H1 (cell line): Measurements from ENCODE around the gene WNK2. TPM values are rescaled to one million over a fixed set of nuclear protein-coding genes. Genes with fewer than 3 reads are reported as not detected.

Experiments used
- CTCF ChIA-PET: fragments of 300-600 bp; sonication (Branson Sonifier 250); formaldehyde crosslinking; loops from one replicate; lab custom pipeline; 2021; ENCODE audit not compliant: partially characterized antibody; lab: Charles Lee
- POLR2A ChIA-PET: fragments of 300-600 bp; sonication (Branson Sonifier 250); formaldehyde crosslinking; loops from one replicate; lab custom pipeline; 2021; ENCODE audit warnings: inconsistent platforms; ENCODE audit not compliant: partially characterized antibody; lab: Charles Lee
- DNase-seq, 2 experiments: peaks; one replicate each; pipeline versions ENCODE4 v3.0.0 to v3.0.0-alpha.2; 2010 to 2022; ENCODE audit warnings: low spot score in 2 of 2, low read depth in 1 of 2, mixed read lengths in 1 of 2
- FAIRE-seq: peaks from 2 replicates; lab custom pipeline; 2011; peaks lifted over from hg19 to GRCh38; lab: Jason Lieb, UNC
- H2AFZ ChIP-seq: 2 replicates; pipeline ENCODE4 v1.8.1; 2012; ENCODE audit warnings: low read length, inconsistent platforms
- H2AK5ac ChIP-seq: 2 replicates; pipeline ENCODE4 v1.6.1; 2013; ENCODE audit warnings: low read depth, low read length
- H2BK120ac ChIP-seq: replicated peaks from 2 replicates; pipeline ENCODE3; 2013; ENCODE audit warnings: low read depth, low read length, inconsistent platforms
- H2BK12ac ChIP-seq: 2 replicates; pipeline ENCODE4 v1.6.1; 2013; ENCODE audit warnings: low read depth, low read length
- H2BK15ac ChIP-seq: 2 replicates; pipeline ENCODE4 v1.6.1; 2013; ENCODE audit warnings: low read length
- H2BK20ac ChIP-seq: 2 replicates; pipeline ENCODE4 v1.6.1; 2013; ENCODE audit warnings: low read length
- H2BK5ac ChIP-seq: 2 replicates; pipeline ENCODE4 v1.6.1; 2013; ENCODE audit warnings: low read depth, low read length
- H3K14ac ChIP-seq: 2 replicates; pipeline ENCODE4 v1.6.1; 2013; ENCODE audit warnings: inconsistent platforms; ENCODE audit not compliant: insufficient read length
- H3K18ac ChIP-seq: 2 replicates; pipeline ENCODE4 v1.6.1; 2013; ENCODE audit warnings: low read length; ENCODE audit errors: extremely low read depth
- H3K23ac ChIP-seq: 2 replicates; pipeline ENCODE4 v1.6.1; 2013; ENCODE audit warnings: inconsistent platforms; ENCODE audit not compliant: insufficient read length
- H3K23me2 ChIP-seq: 2 replicates; pipeline ENCODE4 v1.6.1; 2013; ENCODE audit warnings: low read depth, low read length
- H3K27ac ChIP-seq: 2 replicates; pipeline ENCODE4 v1.6.1; 2011; ENCODE audit warnings: low read depth, low read length, inconsistent platforms
- H3K27me3 ChIP-seq, 4 experiments: replicated peaks in 1 of 4; 1 replicate in 1 of 4; 2 replicates in 3 of 4; pipeline versions ENCODE4 v1.6.1 to v1.8.1; 2011 to 2013; ENCODE audit warnings: low read length in 3 of 4, mild to moderate bottlenecking in 3 of 4, inconsistent platforms in 2 of 4, mixed read lengths in 2 of 4, moderate library complexity in 1 of 4; ENCODE audit not compliant: control insufficient read depth in 3 of 4, insufficient read depth in 3 of 4; ENCODE audit errors: extremely low read depth in 1 of 4
- H3K36me3 ChIP-seq, 4 experiments: 2 replicates each; pipeline versions ENCODE4 v1.6.1 to v1.8.1; 2011 to 2013; ENCODE audit warnings: mild to moderate bottlenecking in 4 of 4, low read length in 3 of 4, moderate library complexity in 2 of 4, control low read depth in 1 of 4, inconsistent platforms in 1 of 4; ENCODE audit not compliant: insufficient read depth in 4 of 4, control insufficient read depth in 2 of 4
- H3K4ac ChIP-seq: replicated peaks from 2 replicates; pipeline ENCODE3; 2013; ENCODE audit warnings: low read length, low read depth, mixed read lengths, inconsistent platforms; ENCODE audit not compliant: insufficient read length
- H3K4me1 ChIP-seq, 4 experiments: replicated peaks in 1 of 4; 1 replicate in 1 of 4; 2 replicates in 3 of 4; pipeline versions ENCODE4 v1.6.1 to v1.8.1; 2011 to 2013; ENCODE audit warnings: low read length in 3 of 4, inconsistent platforms in 2 of 4, mixed read lengths in 1 of 4; ENCODE audit not compliant: insufficient read depth in 4 of 4, control insufficient read depth in 3 of 4
- H3K4me2 ChIP-seq, 2 experiments: 2 replicates each; pipeline versions ENCODE4 v1.6.1 to v1.8.1; 2011 to 2013; ENCODE audit warnings: low read depth in 2 of 2, low read length in 2 of 2, control low read depth in 1 of 2, inconsistent platforms in 1 of 2, mild to moderate bottlenecking in 1 of 2; ENCODE audit not compliant: insufficient read depth in 1 of 2
- H3K4me3 ChIP-seq, 4 experiments: fragments of 200-600, 300-600 bp in 1 of 4; sonication (generic), shearing (Covaris generic), sonication (Bioruptor Twin) in 1 of 4; 2 replicates each; pipeline versions ENCODE4 v1.5.1 to v1.8.1; 2011 to 2016; ENCODE audit warnings: low read length in 4 of 4, low read depth in 3 of 4, control low read depth in 2 of 4, inconsistent platforms in 2 of 4, mild to moderate bottlenecking in 2 of 4, mixed read lengths in 1 of 4, moderate library complexity in 1 of 4; ENCODE audit not compliant: insufficient read depth in 2 of 4; ENCODE audit errors: extremely low read depth in 1 of 4
- H3K56ac ChIP-seq: replicated peaks from 2 replicates; pipeline ENCODE3; 2013; ENCODE audit warnings: low read depth, mild to moderate bottlenecking, mixed read lengths, low read length, inconsistent platforms; ENCODE audit not compliant: insufficient read length
- H3K79me1 ChIP-seq: 2 replicates; pipeline ENCODE4 v1.6.1; 2013; ENCODE audit warnings: low read depth, low read length, control low read depth
- H3K79me2 ChIP-seq, 2 experiments: 2 replicates each; pipeline versions ENCODE4 v1.6.1 to v1.8.1; 2012 to 2013; ENCODE audit warnings: low read length in 2 of 2, mild to moderate bottlenecking in 2 of 2, inconsistent platforms in 1 of 2; ENCODE audit not compliant: insufficient read depth in 2 of 2, control insufficient read depth in 1 of 2
- H3K9ac ChIP-seq, 4 experiments: replicated peaks in 1 of 4; 1 replicate in 1 of 4; 2 replicates in 3 of 4; pipeline versions ENCODE4 v1.6.1 to v1.8.1; 2011 to 2013; ENCODE audit warnings: low read depth in 3 of 4, low read length in 3 of 4, control low read depth in 2 of 4, mild to moderate bottlenecking in 2 of 4, moderate library complexity in 2 of 4, inconsistent platforms in 1 of 4; ENCODE audit errors: extremely low read depth in 1 of 4
- H3K9me3 ChIP-seq, 2 experiments: 2 replicates each; pipeline versions ENCODE4 v1.6.1 to v1.8.1; 2012 to 2013; ENCODE audit warnings: mild to moderate bottlenecking in 2 of 2, moderate library complexity in 2 of 2, control low read depth in 1 of 2, inconsistent platforms in 1 of 2, low read depth in 1 of 2, low read length in 1 of 2, mixed read lengths in 1 of 2; ENCODE audit not compliant: insufficient read depth in 2 of 2
- H4K20me1 ChIP-seq, 2 experiments: replicated peaks in 1 of 2; 2 replicates each; pipeline versions ENCODE3 to v1.8.1; 2011 to 2013; ENCODE audit warnings: inconsistent platforms in 2 of 2, low read length in 2 of 2, mild to moderate bottlenecking in 1 of 2; ENCODE audit not compliant: insufficient read depth in 2 of 2, control insufficient read depth in 1 of 2
- H4K5ac ChIP-seq: 2 replicates; pipeline ENCODE4 v1.6.1; 2013; ENCODE audit warnings: low read length, low read depth, mixed read lengths, inconsistent platforms; ENCODE audit not compliant: insufficient read length
- H4K8ac ChIP-seq: 2 replicates; pipeline ENCODE4 v1.8.0; 2013; ENCODE audit warnings: mild to moderate bottlenecking, moderate library complexity, low read length, inconsistent platforms; ENCODE audit not compliant: insufficient read depth; ENCODE audit errors: extremely low read depth
- H4K91ac ChIP-seq: replicated peaks from 2 replicates; pipeline ENCODE3; 2013; ENCODE audit warnings: low read length, mixed read lengths, inconsistent platforms; ENCODE audit not compliant: insufficient read length
- CREB1 ChIP-seq: IDR thresholded peaks from 2 replicates; pipeline ENCODE4 v1.6.1; 2012; ENCODE audit warnings: inconsistent platforms
- CTCF ChIP-seq, 3 experiments: IDR thresholded peaks; 1 replicate in 2 of 3; 2 replicates in 1 of 3; pipeline versions ENCODE4 v1.5.1 to v1.6.1; 2011; ENCODE audit warnings: low read length in 3 of 3, mild to moderate bottlenecking in 3 of 3, inconsistent platforms in 2 of 3, low read depth in 1 of 3, moderate library complexity in 1 of 3; ENCODE audit not compliant: insufficient read depth in 1 of 3; ENCODE audit errors: control extremely low read depth in 1 of 3
- HDAC2 ChIP-seq, 2 experiments: fragments of 300-600 bp in 1 of 2; sonication (generic) in 1 of 2; IDR thresholded peaks; 2 replicates each; pipeline ENCODE4 v1.6.1; 2011 to 2012; ENCODE audit warnings: low read depth in 2 of 2, low read length in 2 of 2, mild to moderate bottlenecking in 2 of 2, moderate library complexity in 2 of 2, borderline replicate concordance in 1 of 2, inconsistent platforms in 1 of 2
- KDM4A ChIP-seq: IDR thresholded peaks from one replicate; pipeline ENCODE4 v1.7.1; 2012; ENCODE audit warnings: low read depth, mild to moderate bottlenecking, moderate library complexity, low read length, inconsistent platforms; ENCODE audit not compliant: severe bottlenecking
- KDM5A ChIP-seq: fragments of 200-600 bp; IDR thresholded peaks from 2 replicates; pipeline ENCODE4 v1.7.1; 2012; ENCODE audit warnings: mild to moderate bottlenecking, low read length, inconsistent platforms, mixed read lengths
- MAX ChIP-seq: IDR thresholded peaks from 2 replicates; pipeline ENCODE4 v1.6.1; 2012; ENCODE audit warnings: inconsistent platforms
- NRF1 ChIP-seq: IDR thresholded peaks from 2 replicates; pipeline ENCODE4 v1.6.1; 2011; ENCODE audit warnings: mild to moderate bottlenecking, low read depth, low read length, improper control_type of control experiment
- SIRT6 ChIP-seq: IDR thresholded peaks from one replicate; pipeline ENCODE4 v1.7.1; 2012; ENCODE audit warnings: low read length, inconsistent platforms
- SP4 ChIP-seq: IDR thresholded peaks from 2 replicates; pipeline ENCODE4 v1.6.1; 2012; ENCODE audit warnings: low read length, inconsistent platforms
- TCF12 ChIP-seq: IDR thresholded peaks from 2 replicates; pipeline ENCODE4 v1.6.1; 2011; ENCODE audit warnings: low read depth, mild to moderate bottlenecking, low read length
- WGBS, 2 experiments: shearing (Covaris generic) in 1 of 2; methylation state at CpG; one replicate each; pipeline versions ENCODE4 v1.1.6 to v1.1.7; 2013 to 2015; ENCODE audit warnings: low lambda C conversion rate in 2 of 2, mixed read lengths in 2 of 2, inconsistent platforms in 1 of 2, low coverage in 1 of 2, missing lambda C conversion rate in 1 of 2; ENCODE audit not compliant: insufficient replicate concordance in 2 of 2, insufficient coverage in 1 of 2, insufficient read length in 1 of 2; ENCODE audit errors: extremely low coverage in 1 of 2, missing lambda C conversion rate in 1 of 2; 5-methylcytosine and 5-hydroxymethylcytosine counted together
- polyA plus RNA-seq, 7 experiments: library from polyadenylated mRNA; depleted of rRNA in 3 of 7; stranded (reverse) in 5 of 7; unstranded in 2 of 7; fragments of >200 nt in 5 of 7; fragments of 200-250 nt in 2 of 7; gene quantifications; 1 replicate in 5 of 7; 2 replicates in 1 of 7; 4 replicates in 1 of 7; pipeline versions ENCODE4 v1.2.1 to v1.2.3, GENCODE V29; 2011 to 2013; ENCODE audit warnings: missing spikeins in 2 of 7, mixed read lengths in 2 of 7
- total RNA-seq: library from RNA; stranded (reverse); fragmentation: NEBNext Ultra II Directional; extraction: Animal tissue kit (Norgen Biotek cat#: 25700); gene quantifications from 2 replicates; pipeline ENCODE4 v1.2.1, GENCODE V29; 2021

Gene WNK2
- total and polyA plus RNA-seq, 2 of the 8 experiments (the other 6 are each of a cell fraction or from before 2014, with no cell fraction given), result 12.0 to 87.2 TPM

DNA sequence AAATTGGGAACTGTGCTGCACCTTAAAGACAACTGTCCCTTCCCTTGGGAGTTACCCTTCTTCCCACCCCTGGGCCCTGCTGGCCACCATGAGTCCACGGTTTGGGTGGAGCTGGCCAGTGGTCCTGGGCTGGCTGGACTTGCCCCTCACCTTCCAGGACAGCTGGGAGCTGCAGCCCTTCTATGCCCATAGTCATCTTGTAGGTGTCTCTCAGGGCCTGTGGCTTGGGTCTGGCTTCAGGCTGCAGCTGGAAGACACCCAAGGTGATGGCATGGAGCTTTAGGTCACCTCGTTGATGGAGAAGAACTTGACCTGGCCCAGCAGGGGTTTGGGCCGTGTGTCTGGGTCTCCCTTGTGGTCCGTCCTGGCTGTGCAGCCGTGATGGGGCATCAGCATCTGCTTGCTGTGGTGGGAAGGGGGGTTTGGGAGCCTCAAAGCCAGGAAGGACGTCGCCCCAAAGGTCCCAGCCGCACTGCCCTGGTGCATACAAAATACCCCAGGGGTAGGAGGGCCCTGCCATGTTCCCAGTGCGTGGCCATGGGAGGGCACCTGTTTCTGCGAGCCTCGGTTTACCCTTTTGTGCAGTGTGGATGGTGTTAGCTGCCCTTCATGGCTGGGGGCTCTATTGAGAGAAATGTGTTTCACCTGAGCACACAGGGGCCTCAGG is 8.9 kb downstream of the WNK2 start:
- H4K20me1 ChIP-seq, result peaks cover 20 to 27% of the 10 kb centered on the region in 2 experiments
- no peak for TF ChIP-seq MAX
- no peak for TF ChIP-seq CREB1
- TF ChIP-seq NRF1, result no peak
- TF ChIP-seq SP4, result no peak
- TF ChIP-seq KDM4A, result no peak
- no peak for TF ChIP-seq KDM5A
- TF ChIP-seq TCF12, result no peak
- no peak for TF ChIP-seq CTCF (IDR thresholded peaks at IDR 0.05; ENCODE audit: control extremely low read depth in 1 of 3, insufficient read depth in 1 of 3, low read depth in 1 of 3, low read length in 3 of 3)
- no peak for TF ChIP-seq SIRT6
- no peak for TF ChIP-seq HDAC2 (IDR thresholded peaks at IDR 0.05; ENCODE audit: borderline replicate concordance in 1 of 2, low read depth in 2 of 2, low read length in 2 of 2)

More for the DNA sequence above, 8.9 kb downstream of the WNK2 start:
- Histone ChIP-seq H3K79me2 (peaks cover 0 to 57% of the 10 kb centered on the region in 2 experiments; a peak in 2 of 4 replicates), H3K36me3 (no peaks in the 10 kb centered on the region; a peak in 1 of 8 replicates), H3K27me3 (no peaks in the 10 kb centered on the region), H3K4ac (no peak overlapping the region), H2BK5ac (no peak overlapping the region), H4K91ac (no peak overlapping the region), H2BK20ac (no peak overlapping the region), H2BK12ac (no peak overlapping the region), H3K27ac (no peak overlapping the region), H3K9me3 (no peaks in the 10 kb centered on the region), H3K18ac (0 out of 2 replicates have a peak overlapping the region, but pooled peaks have one; percentile 13), H2AFZ (no peak overlapping the region), H2BK15ac (no peak overlapping the region), H4K8ac (no peak overlapping the region), H4K5ac (no peak overlapping the region), H3K14ac (no peak overlapping the region), H2BK120ac (no peak overlapping the region), H3K56ac (no peak overlapping the region), H3K79me1 (peaks cover 37% of the 10 kb centered on the region), H2AK5ac (0 out of 2 replicates have a peak overlapping the region, but pooled peaks have one; percentile 18), H3K4me2 (no peak overlapping the region), H3K9ac (no peak overlapping the region), H3K23me2 (no peaks in the 10 kb centered on the region), H3K4me1 (peaks cover 0 to 16% (median 8%) of the 10 kb centered on the region in 4 experiments; a peak in 6 of 7 replicates), H3K4me3 (no peak overlapping the region), H3K23ac (no peak overlapping the region)
- 84% methylated on average over 11 of the region's 11 CpGs; no CpG with 5 or more reads in 1 of the 2 experiments for WGBS, 2 experiments
- ChIA-PET CTCF (interaction anchor here (0.5 to 2.0 kb wide), 9 partner anchors 17 to 183 kb away, joined by 3 to 7 read pairs (median 3); no protein-coding TSS in a partner anchor), POLR2A (interaction anchor here (0.6 kb wide), 1 partner anchor 64 kb away, joined by 3 read pairs; no protein-coding TSS in a partner anchor)
- DNase-seq, result no peak
- no peak for FAIRE-seq
